ENCODE results near the gene VHLL.

GRCh38 chr1:156298852-156299357 is at the start of gene VHLL:
- TF ChIP-seq CTCF (IDR thresholded peaks at IDR 0.05) = no peak
- no peak for TF ChIP-seq POLR2A (IDR thresholded peaks at IDR 0.05)

Data from tibial nerve (tissue), 3 donors.